Fibroblast of mammary gland (primary cell): ENCODE data around the gene EQTN.
"Not testable (repeated sequence)": the region's sequence is repeated elsewhere in the genome, so short reads cannot be mapped to it uniquely, and the experiment has no call there.

ENCODE experiments used
- DNase-seq: peaks from one replicate; pipeline ENCODE4 v3.0.0-alpha.2; 2010; ENCODE audit warnings: low read depth
- H3K4me3 ChIP-seq: 2 replicates; pipeline ENCODE4 v1.5.1; 2011; ENCODE audit warnings: low read depth, mild to moderate bottlenecking, low read length, moderate library complexity; ENCODE audit not compliant: control insufficient read depth
- CTCF ChIP-seq: conservative IDR thresholded peaks from 2 replicates; pipeline ENCODE4 v1.5.1; 2011; ENCODE audit warnings: low read depth, low read length, inconsistent platforms; ENCODE audit not compliant: control insufficient read depth, insufficient read depth

The EQTN gene

DNA sequence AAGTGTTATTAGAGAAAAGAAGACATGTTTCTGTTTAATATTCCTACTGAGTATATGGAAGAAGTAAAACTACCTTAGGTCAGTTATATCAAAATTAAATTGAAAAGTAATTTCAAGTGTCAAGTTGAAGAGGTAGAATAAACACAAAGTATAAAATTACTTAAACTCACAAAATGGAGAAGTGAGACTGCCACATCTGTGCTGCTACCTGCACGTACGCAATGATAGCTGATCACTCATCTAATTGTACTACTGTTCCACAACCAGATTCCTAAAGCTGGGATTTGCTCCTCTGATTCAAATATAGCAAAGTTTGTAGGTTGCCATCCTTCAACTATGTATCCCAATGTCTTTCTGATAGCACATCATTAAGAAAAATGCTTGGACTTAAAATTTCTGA is 24.8 kb downstream of the EQTN start:
- TF ChIP-seq CTCF = no peak
- DNase-seq = no peak
- no peak overlapping the region for H3K4me3 ChIP-seq

DNA sequence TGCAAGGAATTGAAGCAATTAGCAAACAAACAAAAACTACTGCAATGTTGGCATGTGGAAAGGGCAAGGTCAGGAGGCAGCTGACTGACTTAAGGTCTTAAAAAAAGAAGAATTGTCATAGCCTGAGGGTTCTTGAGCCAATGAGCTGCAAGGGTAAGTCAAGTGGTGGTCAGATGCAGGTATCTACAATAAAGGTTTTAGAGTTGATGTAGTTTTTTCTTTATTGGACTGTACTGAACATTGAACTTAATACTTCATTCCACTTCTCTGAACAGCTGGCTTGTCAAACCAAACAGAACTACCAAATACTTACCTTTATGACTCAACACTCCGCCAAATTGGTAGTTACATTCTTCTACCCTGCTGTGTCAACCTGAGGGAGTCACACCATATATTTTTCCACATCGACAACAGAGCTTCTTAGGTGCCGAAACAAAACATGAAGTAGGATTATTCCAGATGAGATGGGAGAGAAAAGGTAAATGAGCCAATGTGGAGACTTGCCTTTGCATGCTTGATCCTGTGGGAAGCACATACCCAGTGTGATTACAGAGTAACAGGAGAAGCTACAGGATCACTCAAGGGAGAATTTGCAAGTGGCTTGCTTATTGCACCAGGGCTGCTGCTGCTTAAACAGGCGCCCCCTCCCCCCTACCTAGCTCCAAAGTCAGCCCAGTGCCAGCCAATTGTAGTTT is 35.3 kb downstream of the EQTN start:
- H3K4me3 ChIP-seq = no peak overlapping the region
- no peak for DNase-seq
- no peak for TF ChIP-seq CTCF

DNA sequence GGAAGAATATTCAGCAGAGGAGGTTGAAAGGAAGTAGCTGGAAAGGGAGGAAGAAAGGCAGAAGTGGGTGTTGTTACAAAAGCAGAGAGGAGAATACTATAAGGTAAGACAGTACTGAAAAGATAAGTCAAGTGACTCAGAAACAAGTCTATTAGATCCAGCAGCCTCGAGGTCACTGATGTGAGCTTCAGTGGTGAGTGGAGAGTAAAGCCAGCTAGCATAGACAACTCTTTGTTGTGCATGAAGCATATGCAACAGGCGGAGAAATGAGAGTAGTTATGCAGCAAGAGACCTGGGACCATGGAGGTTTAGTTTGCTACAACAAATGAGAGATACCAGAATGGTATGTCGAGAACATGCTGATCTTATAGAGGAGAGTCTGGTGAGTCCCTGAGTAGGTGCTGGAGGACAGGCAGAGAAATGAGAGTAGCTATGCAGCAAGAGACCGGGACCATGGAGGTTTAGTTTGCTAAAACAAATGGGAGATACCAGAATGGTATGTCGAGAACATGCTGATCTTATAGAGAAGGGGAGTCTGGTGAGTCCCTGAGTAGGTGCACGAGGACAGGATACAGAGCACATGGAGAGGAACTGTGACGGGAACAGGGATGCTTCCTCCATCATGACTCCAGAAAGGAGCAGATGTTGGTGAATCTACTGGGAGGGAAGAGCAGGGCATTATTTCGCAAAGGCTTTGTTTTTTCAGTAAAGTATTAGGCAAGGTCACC is 36.0 kb downstream of the EQTN start:
- no peak for TF ChIP-seq CTCF

DNA sequence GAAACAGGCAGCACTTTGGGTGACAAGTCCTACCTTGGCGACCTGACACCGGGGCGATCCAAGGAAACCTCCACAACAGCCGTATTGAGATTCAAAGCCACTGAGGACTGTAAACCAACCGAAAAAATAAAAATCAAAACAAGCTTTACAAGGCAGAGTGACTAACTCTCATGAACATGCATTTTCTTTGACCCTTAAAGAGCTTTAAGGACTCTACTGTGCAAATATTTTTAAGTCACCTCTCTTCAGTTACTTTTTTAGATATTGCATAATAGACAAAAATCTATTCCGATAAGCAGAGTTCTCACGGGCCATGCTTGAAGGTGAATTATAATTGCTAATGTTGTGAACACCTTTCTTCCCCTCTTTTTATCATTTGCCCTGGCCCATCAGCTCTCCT is 38.3 kb downstream of the EQTN start:
- no peak for DNase-seq
- no peak for TF ChIP-seq CTCF
- H3K4me3 ChIP-seq = no peak overlapping the region

More for the DNA sequence above, 36.0 kb downstream of the EQTN start:
- H3K4me3 ChIP-seq = no peak overlapping the region
- no peak for DNase-seq

GRCh38 chr9:27248702-27249101 is 48.2 kb downstream of the EQTN start:
- DNase-seq = peak; percentile 8
- H3K4me3 ChIP-seq = no peak overlapping the region

DNA sequence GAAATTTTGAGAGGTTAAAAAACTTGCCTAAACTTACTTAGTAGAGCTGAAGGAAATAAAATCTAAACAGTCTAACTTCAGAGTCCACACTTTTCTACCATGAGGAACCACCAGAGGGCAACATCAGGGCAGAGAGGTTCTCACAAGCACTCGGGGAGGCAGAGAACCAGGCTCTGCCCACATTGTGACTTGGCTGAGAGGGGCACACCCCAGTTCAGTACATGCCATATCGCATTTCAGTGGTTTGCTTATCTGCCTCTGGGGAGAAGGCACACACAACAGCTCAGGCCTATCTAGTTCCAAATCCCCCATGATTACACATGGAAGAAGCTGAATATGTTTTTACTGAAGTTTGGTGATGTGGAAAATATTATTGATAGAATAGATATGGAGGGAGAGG is 49.2 kb downstream of the EQTN start:
- DNase-seq = peak; percentile 56
- H3K4me3 ChIP-seq = no peak overlapping the region
- TF ChIP-seq CTCF = peak; percentile 82

More at GRCh38 chr9:27248702-27249101, 48.2 kb downstream of the EQTN start:
- no peak for TF ChIP-seq CTCF

DNA sequence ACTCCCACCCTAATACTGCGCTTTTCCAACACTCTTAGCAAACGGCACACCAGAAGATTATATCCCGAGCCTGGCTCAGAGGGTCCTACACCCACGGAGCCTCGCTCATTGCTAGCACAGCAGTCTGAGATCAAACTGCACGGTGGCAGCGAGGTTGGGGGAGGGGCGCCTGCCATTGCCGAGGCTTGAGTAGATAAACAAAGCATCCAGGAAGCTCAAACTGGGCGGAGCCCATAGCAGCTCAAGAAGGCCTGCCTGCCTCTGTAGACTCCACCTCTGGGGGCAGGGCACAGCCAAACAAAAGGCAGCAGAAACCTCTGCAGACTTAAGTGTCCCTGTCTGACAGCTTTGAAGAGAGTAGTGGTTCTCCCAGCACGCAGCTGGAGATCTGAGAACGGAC is 57.3 kb downstream of the EQTN start:
- not testable (repeated sequence) for H3K4me3 ChIP-seq, DNase-seq
